CD4-positive, alpha-beta T cell treated with Interleukin-15 for 1 hour (primary cell): ENCODE results near the gene TLCD3A.
"Not testable (repeated sequence)": the region's sequence is repeated elsewhere in the genome, so short reads cannot be mapped to it uniquely, and the experiment has no call there.

Experiments used
- DNase-seq: peaks from one replicate; pipeline ENCODE4 v3.0.0-alpha.2; 2020

Gene TLCD3A

GRCh38 chr17:789931-790873, 57.8 kb downstream of the TLCD3A start:
- DNase-seq: not testable (repeated sequence)

GRCh38 chr17:790874-791247, 58.5 kb downstream of the TLCD3A start:
- not testable (repeated sequence) for DNase-seq

- DNase-seq: no peak
These were observed 59.4 kb downstream of the TLCD3A start for GRCh38 chr17:791829-792228.

GRCh38 chr17:792277-792676, 59.9 kb downstream of the TLCD3A start:
- DNase-seq: no peak
